Cardiac septum (tissue), 1 donor: ENCODE measurements around the gene NOTUM. TPM values are rescaled to one million over a fixed set of nuclear protein-coding genes. Genes with fewer than 3 reads are reported as not detected.

ENCODE experiments used
- DNase-seq: peaks from one replicate; pipeline ENCODE4 v3.0.0-alpha.2; 2020; ENCODE audit warnings: low spot score
- intact Hi-C: fragments of 100-400 bp; cut with DNase I; formaldehyde crosslinking; loops from one replicate; pipeline ENCODE4 v1.14.0; 2022
- total RNA-seq: library from RNA; stranded (reverse); fragmentation: NEBNext Ultra II Directional; extraction: Animal tissue kit (Norgen Biotek cat#: 25700); gene quantifications from one replicate; pipeline ENCODE4 v1.2.1, GENCODE V29; 2021
- donor health status: DM: no; HTN: no; CAD: no.

NOTUM gene
- total RNA-seq, 1 donor from 2014 or later = 0.38 TPM

GRCh38 chr17:81980707-81981343 lies 19.8 kb upstream of the NOTUM start:
- no peak for DNase-seq
- intact Hi-C loops = no loop called here

GRCh38 chr17:81980122-81980521 lies 19.1 kb upstream of the NOTUM start:
- intact Hi-C loops = no loop called here
- no peak for DNase-seq

- intact Hi-C loops = loop anchor here (5.0 kb wide), 1 partner anchor 44 kb away; the partner anchor contains the start of genes CENPX and LRRC45
These were observed 17.7 kb upstream of the NOTUM start for GRCh38 chr17:81978524-81979298.

GRCh38 chr17:81977211-81977808 lies 16.3 kb upstream of the NOTUM start, which contains the start of gene ASPSCR1:
Gene ASPSCR1, plus strand, starts transcription at chr17:81977629. Its CDS starts 18 bp downstream, at chr17:81977647.
- intact Hi-C loops = loop anchor here (5.0 kb wide), 1 partner anchor 45 kb away; the partner anchor contains the start of genes CENPX and LRRC45
- DNase-seq = peak; percentile 95

More at GRCh38 chr17:81978524-81979298, 17.7 kb upstream of the NOTUM start:
- no peak for DNase-seq

- intact Hi-C loops = loop anchor here (5.0 kb wide), 1 partner anchor 46 kb away; the partner anchor contains the start of genes CENPX and LRRC45
- no peak for DNase-seq
These were observed 15.6 kb upstream of the NOTUM start for GRCh38 chr17:81976332-81977210.

- no peak for DNase-seq
- intact Hi-C loops = no loop called here
These were observed 12.4 kb upstream of the NOTUM start for GRCh38 chr17:81973432-81973831.

GRCh38 chr17:81968850-81969812 lies 8.1 kb upstream of the NOTUM start:
- intact Hi-C loops = no loop called here
- no peak for DNase-seq

GRCh38 chr17:81968396-81968745 lies 7.4 kb upstream of the NOTUM start:
- no peak for DNase-seq
- intact Hi-C loops = no loop called here

- intact Hi-C loops = no loop called here
- DNase-seq = peak; percentile 89
These were observed 6.8 kb upstream of the NOTUM start for GRCh38 chr17:81967533-81968395.

GRCh38 chr17:81967244-81967532 lies 6.2 kb upstream of the NOTUM start:
- intact Hi-C loops = no loop called here
- no peak for DNase-seq

GRCh38 chr17:81966343-81967243 lies 5.6 kb upstream of the NOTUM start:
- DNase-seq = no peak
- intact Hi-C loops = no loop called here

- no peak for DNase-seq
- intact Hi-C loops = no loop called here
These were observed 3.3 kb upstream of the NOTUM start for GRCh38 chr17:81964081-81964849.

- DNase-seq = no peak
- intact Hi-C loops = no loop called here
These were observed 1.8 kb upstream of the NOTUM start for GRCh38 chr17:81962499-81963441.

GRCh38 chr17:81961521-81962498 lies 823 bp upstream of the NOTUM start:
- intact Hi-C loops = no loop called here
- DNase-seq = no peak
